HG03469 (cell line): ENCODE results near the gene NACAD.

Experiments
- ATAC-seq: cut with Tn5 transposase; IDR thresholded peaks from one replicate; pipeline ENCODE4 v1.9.1; 2021; ENCODE audit warnings: mild to moderate bottlenecking, moderate library complexity, moderate number of reproducible peaks; ENCODE audit not compliant: unreplicated experiment

The NACAD gene

GRCh38 chr7:45088821-45089340 is at the start of gene NACAD:
NACAD (minus strand) TSS chr7:45088969; CDS start chr7:45088894, 75 bp downstream.
- ATAC-seq = no peak

- ATAC-seq = peak; percentile 52
Measured at GRCh38 chr7:45136106-45137060, 47.6 kb upstream of the NACAD start.

- ATAC-seq = no peak
Measured at GRCh38 chr7:45133877-45134276, 45.1 kb upstream of the NACAD start.

GRCh38 chr7:45133352-45133751 is 44.6 kb upstream of the NACAD start:
- no peak for ATAC-seq

GRCh38 chr7:45132708-45133320 is 44.0 kb upstream of the NACAD start:
- no peak for ATAC-seq

DNA sequence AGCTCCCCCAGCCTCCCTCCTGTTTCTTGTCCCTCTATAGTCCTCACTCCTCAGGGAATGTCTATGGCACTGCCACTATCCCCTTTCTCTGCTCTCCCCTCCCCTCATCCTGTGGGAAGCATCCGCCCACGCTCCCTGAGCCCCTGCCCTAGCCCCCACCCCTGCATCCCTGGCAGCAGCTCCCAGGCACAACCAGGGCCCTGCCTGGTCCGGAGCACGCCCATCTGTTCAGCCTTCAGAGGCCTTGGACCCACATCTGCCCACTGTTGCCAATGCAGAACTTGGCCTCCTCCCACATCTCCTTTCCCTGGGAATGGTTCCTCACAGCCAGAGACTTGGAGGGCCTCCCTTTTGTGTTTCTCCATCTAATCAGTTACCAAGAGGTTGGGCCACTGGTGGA is 43.1 kb upstream of the NACAD start:
- no peak for ATAC-seq

DNA sequence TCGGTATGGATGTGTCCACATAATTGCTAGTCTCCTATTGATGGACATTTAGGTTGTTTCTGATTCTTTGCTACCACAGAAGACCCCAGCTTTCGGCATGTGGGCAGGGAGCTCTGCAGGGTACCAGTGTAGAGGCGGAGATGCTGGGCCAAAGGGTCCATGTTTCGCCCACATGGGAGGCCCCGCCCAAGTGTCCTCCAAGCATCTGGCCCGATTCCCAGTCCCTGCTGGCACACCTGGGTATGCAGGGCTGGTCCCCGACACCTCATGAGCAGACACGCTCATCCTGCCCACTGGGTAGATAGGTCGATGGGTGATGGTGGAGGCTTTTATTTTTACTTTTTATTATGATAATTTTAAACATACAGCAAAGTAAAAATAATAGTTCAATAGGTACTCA is 42.1 kb upstream of the NACAD start:
- no peak for ATAC-seq

GRCh38 chr7:45129906-45130305 is 41.1 kb upstream of the NACAD start:
- ATAC-seq = no peak

- ATAC-seq = no peak
Measured at GRCh38 chr7:45129181-45129800, 40.5 kb upstream of the NACAD start.

DNA sequence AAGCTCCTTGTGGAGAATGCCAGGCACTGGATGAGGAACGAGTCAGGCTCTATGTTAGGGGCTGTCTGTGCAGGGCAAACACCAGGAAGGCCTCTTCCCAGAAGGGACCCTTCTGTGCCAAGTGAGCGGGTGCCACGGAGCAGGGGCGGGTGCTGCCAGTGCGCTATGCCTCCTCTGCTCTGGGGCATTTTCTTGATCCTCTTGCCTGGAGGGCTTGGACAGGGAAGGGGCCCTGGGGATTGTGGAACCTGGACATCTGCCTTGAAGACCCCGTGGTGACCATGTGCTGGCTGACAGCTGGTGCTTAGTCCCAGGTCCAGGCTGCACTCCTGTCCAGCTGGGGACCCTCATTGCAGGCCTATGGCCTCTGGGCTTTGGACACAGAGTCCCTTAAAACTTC is 38.2 kb upstream of the NACAD start:
- no peak for ATAC-seq

DNA sequence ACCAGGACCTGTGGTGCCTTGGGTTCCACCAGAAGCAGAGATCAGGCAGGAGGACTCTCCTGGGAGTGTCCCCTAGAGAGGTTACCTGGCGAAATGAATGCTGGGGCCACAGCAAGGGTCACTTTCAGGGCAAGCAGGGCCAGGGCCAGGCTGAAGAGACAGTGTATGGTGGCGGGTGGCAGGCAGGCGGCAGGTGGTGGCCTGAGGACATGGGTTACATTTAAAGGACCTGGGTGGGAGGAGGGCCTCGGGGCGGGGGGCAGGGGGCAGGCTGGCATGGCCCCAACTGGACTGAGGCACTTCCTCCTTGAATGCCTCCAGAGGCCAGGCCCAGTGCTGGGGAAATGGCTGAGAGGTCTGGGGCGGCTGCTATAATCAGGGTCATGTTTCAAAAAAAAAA is 37.4 kb upstream of the NACAD start:
- no peak for ATAC-seq

- ATAC-seq = no peak
Measured at GRCh38 chr7:45125193-45125904, 36.6 kb upstream of the NACAD start.

- no peak for ATAC-seq
Measured at GRCh38 chr7:45123913-45124710, 35.3 kb upstream of the NACAD start.

DNA sequence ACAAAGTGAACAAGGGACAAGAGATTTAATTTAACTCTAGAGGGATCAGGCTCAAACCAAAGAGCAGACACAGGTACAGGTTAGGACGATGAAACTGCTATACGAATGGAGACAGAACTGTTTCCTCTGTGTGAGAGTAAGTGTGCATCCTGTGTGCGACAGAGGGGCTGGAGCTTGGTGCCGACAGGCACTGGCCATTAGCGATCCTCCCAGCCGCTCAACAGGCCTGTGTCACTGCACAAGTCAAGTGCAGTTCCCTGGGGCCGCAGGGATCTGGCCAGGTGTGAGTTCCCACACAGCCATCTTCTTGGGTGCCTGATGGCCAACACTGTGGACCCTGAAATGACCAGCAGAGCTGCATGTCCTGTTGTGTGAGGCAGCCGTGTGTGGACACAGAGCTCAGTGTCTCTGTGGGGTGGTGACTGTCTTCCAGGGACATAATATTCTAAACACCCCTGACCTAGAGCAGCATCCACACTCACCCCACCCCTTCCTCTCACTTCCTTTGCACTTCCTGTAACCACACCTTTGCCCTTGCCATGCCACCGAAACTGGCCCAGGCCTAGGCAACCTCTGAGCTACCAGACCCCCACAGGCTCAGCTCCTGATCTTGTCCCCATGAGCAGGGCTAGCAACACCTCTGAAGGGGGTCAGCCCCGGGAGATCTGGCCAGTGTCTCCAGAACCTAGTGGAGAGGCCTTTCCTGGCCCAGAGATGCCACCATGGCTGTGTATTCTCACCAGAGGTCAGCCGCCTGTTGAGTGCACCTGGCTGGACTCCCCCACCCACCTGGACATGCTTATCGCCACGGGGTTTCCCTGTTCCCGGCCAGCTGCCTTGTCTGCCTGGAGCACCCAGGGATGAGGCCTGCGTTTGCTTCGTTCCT is 34.4 kb upstream of the NACAD start:
- no peak for ATAC-seq

DNA sequence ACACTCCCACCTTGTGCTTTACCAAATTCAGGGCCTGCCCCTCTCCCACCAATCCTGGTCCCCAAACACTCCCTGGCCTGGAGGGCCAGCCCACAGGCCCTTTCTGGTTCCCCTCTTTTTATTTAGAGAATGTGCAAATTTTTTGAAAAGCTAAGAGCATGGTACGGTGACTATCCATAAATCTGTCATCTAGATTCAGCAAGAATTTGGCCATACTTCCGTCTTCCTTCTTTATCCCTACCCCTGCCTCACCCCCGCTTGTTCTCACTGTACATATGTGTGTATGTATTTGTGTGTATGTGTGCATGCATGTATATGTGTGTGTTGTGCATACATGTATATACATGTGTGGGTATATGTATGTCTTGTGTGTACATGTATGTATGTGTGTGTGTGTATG is 30.8 kb upstream of the NACAD start:
- no peak for ATAC-seq

GRCh38 chr7:45118889-45119331 is 30.1 kb upstream of the NACAD start:
- ATAC-seq = no peak

DNA sequence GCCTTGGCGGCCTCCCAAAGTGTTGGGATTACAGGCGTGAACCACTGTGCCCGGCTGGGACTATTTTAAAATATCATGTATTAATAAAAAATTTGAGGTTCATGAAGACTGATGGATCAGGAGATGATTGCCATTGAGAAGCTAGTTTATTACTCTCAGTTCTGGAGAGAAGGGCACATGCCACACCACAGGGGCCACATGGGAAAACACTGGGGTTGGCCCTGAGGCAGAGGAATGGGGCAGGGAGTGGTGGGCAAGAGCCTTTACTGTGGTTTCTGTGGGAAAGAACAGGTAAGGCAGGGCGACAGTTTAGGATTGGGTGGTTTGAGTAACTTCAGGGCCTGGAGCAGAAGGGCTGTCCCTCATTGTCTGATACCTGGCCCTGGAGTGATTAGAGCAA is 29.5 kb upstream of the NACAD start:
- ATAC-seq = no peak

GRCh38 chr7:45117582-45117981 is 28.8 kb upstream of the NACAD start:
- no peak for ATAC-seq

DNA sequence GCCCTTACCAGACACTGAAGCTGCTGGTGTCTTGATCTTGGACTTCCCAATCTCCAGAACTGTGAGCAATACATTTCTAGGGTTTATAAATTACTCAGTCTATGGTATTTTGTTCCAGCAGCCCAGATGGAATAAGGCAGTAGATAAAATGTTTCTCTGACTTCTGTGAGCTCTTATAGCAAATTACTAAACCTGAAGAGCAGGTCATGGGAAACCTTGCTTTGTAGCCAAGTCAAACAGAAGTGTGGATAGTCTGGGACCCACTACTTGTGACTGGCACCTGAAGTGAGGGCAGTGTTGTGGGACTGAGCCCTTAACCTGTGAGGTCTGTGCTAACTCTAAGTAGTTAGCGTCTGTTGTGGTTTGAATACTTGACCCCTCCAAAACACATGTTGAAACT is 27.3 kb upstream of the NACAD start:
- no peak for ATAC-seq
